Kidney (tissue), 14 donors: Measurements from ENCODE around the gene ORMDL3. TPM values are rescaled to one million over a fixed set of nuclear protein-coding genes. Genes with fewer than 3 reads are reported as not detected.
A peak's percentile ranks its signal among the peaks of the same experiment; 100 is the strongest.

Source experiments
- DNase-seq, 5 donors: peaks; one replicate each; pipeline ENCODE4 v3.0.0-alpha.2; 2013 to 2020
- FAIRE-seq: peaks from 2 replicates; lab custom pipeline; 2012; peaks lifted over from hg19 to GRCh38; lab: Jason Lieb, UNC
- H3K27ac ChIP-seq, 2 donors: one replicate each; pipeline ENCODE4 v1.7.0; 2013; ENCODE audit warnings: low read depth in 2 of 2, low read length in 2 of 2, inconsistent platforms in 1 of 2
- H3K27me3 ChIP-seq: one replicate; pipeline ENCODE4 v1.7.1; 2013; ENCODE audit warnings: low read length, inconsistent platforms; ENCODE audit not compliant: control insufficient read depth, insufficient read depth
- H3K36me3 ChIP-seq, 3 donors: one replicate each; pipeline versions ENCODE4 v1.7.0 to v1.7.1; 2013; ENCODE audit warnings: low read length in 3 of 3, control low read depth in 1 of 3, inconsistent platforms in 1 of 3; ENCODE audit not compliant: insufficient read depth in 3 of 3, control insufficient read depth in 2 of 3
- H3K4me1 ChIP-seq, 3 donors: one replicate each; pipeline versions ENCODE4 v1.7.0 to v1.7.1; 2013; ENCODE audit warnings: low read length in 3 of 3, inconsistent platforms in 1 of 3, low read depth in 1 of 3; ENCODE audit not compliant: control insufficient read depth in 2 of 3, insufficient read depth in 2 of 3
- H3K4me3 ChIP-seq, 3 donors: one replicate each; pipeline versions ENCODE4 v1.7.0 to v1.8.1; 2013; ENCODE audit warnings: low read length in 3 of 3, control low read depth in 1 of 3, inconsistent platforms in 1 of 3
- H3K9ac ChIP-seq, 3 donors: one replicate each; pipeline versions ENCODE4 v1.7.0 to v1.7.1; 2013; ENCODE audit warnings: low read length in 3 of 3, control low read depth in 1 of 3, inconsistent platforms in 1 of 3
- H3K9me3 ChIP-seq, 3 donors: one replicate each; pipeline versions ENCODE4 v1.7.0 to v1.7.1; 2013; ENCODE audit warnings: low read length in 3 of 3, control low read depth in 1 of 3, inconsistent platforms in 1 of 3; ENCODE audit not compliant: control insufficient read depth in 2 of 3, insufficient read depth in 1 of 3
- CTCF ChIP-seq: IDR thresholded peaks from 3 replicates; pipeline ENCODE4 v1.5.1; 2012; ENCODE audit warnings: mild to moderate bottlenecking, moderate library complexity, borderline replicate concordance; ENCODE audit not compliant: insufficient read depth; ENCODE audit errors: extremely low read depth
- intact Hi-C: fragments of 100-400 bp; cut with DNase I; formaldehyde crosslinking; loops from one replicate; pipeline ENCODE4 v1.11.1; 2022
- polyA plus RNA-seq: library from polyadenylated mRNA; stranded (reverse); fragments of 350-450 nt; fragmentation: Illumina TruSeq; extraction: RNeasy Lipid Tissue Mini Kit (QIAGEN cat#74804); gene quantifications from one replicate; pipeline ENCODE4 v1.2.3, GENCODE V29; 2014; ENCODE audit warnings: low read depth, low replicate concordance; ENCODE audit not compliant: insufficient read depth
- total RNA-seq: library from RNA; stranded (reverse); fragmentation: NEBNext Ultra II Directional; extraction: Animal tissue kit (Norgen Biotek cat#: 25700); gene quantifications from one replicate; pipeline ENCODE4 v1.2.1, GENCODE V29; 2021
- donor health status: control.
- donor health status: control.
- donor health status: control.
- donor health status: control.
- donor health status: control.
- donor health status: DM: yes; HTN: yes; CAD: no.
- donor health status: Normal renal cell carcinoma (clear cell type).

The ORMDL3 gene
- total and polyA plus RNA-seq, 2 donors from 2014 or later: 48.8 to 85.9 TPM

- H3K4me3 ChIP-seq: no peak overlapping the region
- no peak overlapping the region for H3K9ac ChIP-seq
- peaks cover 0 to 5% (median 0%) of the 10 kb centered on the region in 3 donors for H3K4me1 ChIP-seq
- H3K36me3 ChIP-seq: no peaks in the 10 kb centered on the region
- H3K27me3 ChIP-seq: no peaks in the 10 kb centered on the region
- intact Hi-C loops: no loop called here
- DNase-seq: peak in 4 of 5 donors; percentile 69 to 89 (median 82)
- FAIRE-seq: no peak
- no peak for TF ChIP-seq CTCF
- no peaks in the 10 kb centered on the region for H3K9me3 ChIP-seq
- no peak overlapping the region for H3K27ac ChIP-seq
Observed at GRCh38 chr17:39937447-39937846, 10.0 kb upstream of the ORMDL3 start.

GRCh38 chr17:39935909-39936308 lies 8.5 kb upstream of the ORMDL3 start:
- TF ChIP-seq CTCF: no peak
- Histone ChIP-seq H3K4me1 (peaks cover 0 to 5% (median 0%) of the 10 kb centered on the region in 3 donors), H3K9me3 (no peaks in the 10 kb centered on the region), H3K9ac (no peak overlapping the region), H3K27me3 (no peaks in the 10 kb centered on the region), H3K4me3 (no peak overlapping the region), H3K27ac (no peak overlapping the region), H3K36me3 (no peaks in the 10 kb centered on the region)
- no peak for FAIRE-seq
- no peak for DNase-seq
- intact Hi-C loops: no loop called here

- H3K27me3 ChIP-seq: no peaks in the 10 kb centered on the region
- H3K9me3 ChIP-seq: no peaks in the 10 kb centered on the region
- peaks cover 0 to 6% (median 0%) of the 10 kb centered on the region in 3 donors for H3K4me1 ChIP-seq
- intact Hi-C loops: no loop called here
- no peak overlapping the region for H3K27ac ChIP-seq
- no peak overlapping the region for H3K4me3 ChIP-seq
- no peak overlapping the region for H3K9ac ChIP-seq
- FAIRE-seq (no peak), DNase-seq (no peak)
- no peaks in the 10 kb centered on the region for H3K36me3 ChIP-seq
- TF ChIP-seq CTCF: no peak
Observed at GRCh38 chr17:39934324-39934723, 6.9 kb upstream of the ORMDL3 start.

- Histone ChIP-seq H3K9ac (no peak overlapping the region), H3K9me3 (no peaks in the 10 kb centered on the region), H3K27me3 (no peaks in the 10 kb centered on the region), H3K4me3 (no peak overlapping the region), H3K4me1 (peaks cover 0 to 9% (median 3%) of the 10 kb centered on the region in 3 donors), H3K36me3 (no peaks in the 10 kb centered on the region), H3K27ac (no peak overlapping the region)
- FAIRE-seq (no peak), DNase-seq (peak in 1 of 5 donors; percentile 48)
- no peak for TF ChIP-seq CTCF
- intact Hi-C loops: no loop called here
Observed at GRCh38 chr17:39933912-39934311, 6.5 kb upstream of the ORMDL3 start.
